Keratinocyte (primary cell): ENCODE measurements around the gene CACNG5. TPM values are rescaled to one million over a fixed set of nuclear protein-coding genes. Genes with fewer than 3 reads are reported as not detected.

Experiments
- DNase-seq: peaks from one replicate; pipeline ENCODE4 v3.0.0-alpha.2; 2011; ENCODE audit warnings: low read depth, missing footprints, low spot score
- FAIRE-seq: peaks from 2 replicates; lab custom pipeline; 2011; peaks lifted over from hg19 to GRCh38; lab: Jason Lieb, UNC
- H2AFZ ChIP-seq: 2 replicates; pipeline ENCODE4 v1.6.0; 2012; ENCODE audit warnings: low read length, control low read depth, inconsistent platforms; ENCODE audit not compliant: control insufficient read depth
- H3K27ac ChIP-seq: 2 replicates; pipeline ENCODE4 v1.5.1; 2011; ENCODE audit warnings: low read length; ENCODE audit not compliant: control insufficient read depth, insufficient read depth
- H3K27me3 ChIP-seq: 3 replicates; pipeline ENCODE4 v1.6.0; 2011; ENCODE audit warnings: low read length; ENCODE audit not compliant: control insufficient read depth, insufficient read depth; ENCODE audit errors: extremely low read depth
- H3K36me3 ChIP-seq, 2 experiments: 2 replicates in 1 of 2; 3 replicates in 1 of 2; pipeline ENCODE4 v1.5.1; 2011; ENCODE audit warnings: low read length in 2 of 2, mild to moderate bottlenecking in 1 of 2; ENCODE audit not compliant: control insufficient read depth in 2 of 2, insufficient read depth in 2 of 2; ENCODE audit errors: extremely low read depth in 1 of 2
- H3K4me1 ChIP-seq: 3 replicates; pipeline ENCODE4 v1.5.1; 2011; ENCODE audit warnings: low read length; ENCODE audit not compliant: control insufficient read depth, insufficient read depth; ENCODE audit errors: extremely low read depth
- H3K4me2 ChIP-seq: 3 replicates; pipeline ENCODE4 v1.6.0; 2011; ENCODE audit warnings: low read depth, low read length; ENCODE audit not compliant: control insufficient read depth, insufficient read depth; ENCODE audit errors: extremely low read depth
- H3K4me3 ChIP-seq, 3 experiments: fragments of 200-600 bp in 1 of 3; sonication (generic) in 1 of 3; 2 replicates in 2 of 3; 3 replicates in 1 of 3; pipeline ENCODE4 v1.5.1; 2011 to 2016; ENCODE audit warnings: low read length in 3 of 3, mild to moderate bottlenecking in 3 of 3, control low read depth in 2 of 3, inconsistent platforms in 1 of 3, low read depth in 1 of 3, mixed read lengths in 1 of 3, mixed run types in 1 of 3, moderate library complexity in 1 of 3; ENCODE audit not compliant: control insufficient read depth in 2 of 3, insufficient read depth in 2 of 3; ENCODE audit errors: extremely low read depth in 1 of 3
- H3K79me2 ChIP-seq: 2 replicates; pipeline ENCODE4 v1.6.0; 2012; ENCODE audit warnings: low read length; ENCODE audit not compliant: control insufficient read depth, insufficient read depth
- H3K9ac ChIP-seq: 3 replicates; pipeline ENCODE4 v1.6.0; 2011; ENCODE audit warnings: low read length; ENCODE audit not compliant: control insufficient read depth, insufficient read depth; ENCODE audit errors: extremely low read depth
- H3K9me1 ChIP-seq: 3 replicates; pipeline ENCODE4 v1.6.0; 2011; ENCODE audit warnings: low read length; ENCODE audit not compliant: control insufficient read depth, insufficient read depth; ENCODE audit errors: extremely low read depth
- H3K9me3 ChIP-seq: 2 replicates; pipeline ENCODE4 v1.5.1; 2012; ENCODE audit warnings: low read depth, low read length; ENCODE audit not compliant: control insufficient read depth
- H4K20me1 ChIP-seq: 3 replicates; pipeline ENCODE4 v1.6.0; 2011; ENCODE audit warnings: low read length; ENCODE audit not compliant: control insufficient read depth, insufficient read depth; ENCODE audit errors: extremely low read depth
- CTCF ChIP-seq, 3 experiments: IDR thresholded peaks in 1 of 3; conservative IDR thresholded peaks in 1 of 3; optimal IDR thresholded peaks in 1 of 3; 2 replicates in 2 of 3; 3 replicates in 1 of 3; pipeline versions ENCODE3 to v1.5.1; 2011; ENCODE audit warnings: low read length in 3 of 3, mild to moderate bottlenecking in 3 of 3, moderate library complexity in 2 of 3, control low read depth in 1 of 3, inconsistent platforms in 1 of 3; ENCODE audit not compliant: insufficient read depth in 2 of 3; ENCODE audit errors: extremely low read depth in 1 of 3
- EZH2 ChIP-seq: IDR thresholded peaks from one replicate; pipeline ENCODE4 v1.6.1; 2012; ENCODE audit warnings: inconsistent platforms, mild to moderate bottlenecking, low read length, moderate library complexity
- dilution Hi-C: fragments of 300-500 bp; cut with MboI; formaldehyde crosslinking; loops from one replicate; pipeline ENCODE4 v1.7.0; 2020; ENCODE audit warnings: low sequenced_read_pairs; ENCODE audit not compliant: extremely low pct_ligation_motif_present
- polyA plus RNA-seq, 5 experiments: library from polyadenylated mRNA; depleted of rRNA in 3 of 5; stranded (reverse) in 3 of 5; stranded (forward) in 1 of 5; unstranded in 1 of 5; fragments of >200 nt; gene quantifications; 1 replicate in 1 of 5; 2 replicates in 3 of 5; 3 replicates in 1 of 5; pipeline versions ENCODE4 v1.2.1 to v1.2.3, GENCODE V29; 2011 to 2012; ENCODE audit warnings: missing spikeins in 2 of 5, low read depth in 1 of 5, low replicate concordance in 1 of 5

CACNG5 gene
- polyA plus RNA-seq, 1 donor (not counting 4 experiments of a cell fraction or from before 2014, with no cell fraction given), result not detected

GRCh38 chr17:66929591-66929990 lies 94.7 kb downstream of the CACNG5 start:
- FAIRE-seq, result no peak
- dilution Hi-C loops, result no loop called here
- Histone ChIP-seq H3K9me1 (no peaks in the 10 kb centered on the region), H3K36me3 (no peaks in the 10 kb centered on the region), H3K27ac (no peak overlapping the region), H3K79me2 (no peaks in the 10 kb centered on the region), H3K4me3 (no peak overlapping the region), H3K4me1 (no peaks in the 10 kb centered on the region), H4K20me1 (no peaks in the 10 kb centered on the region), H3K27me3 (no peaks in the 10 kb centered on the region), H3K4me2 (no peak overlapping the region), H3K9me3 (no peaks in the 10 kb centered on the region), H3K9ac (no peak overlapping the region), H2AFZ (no peak overlapping the region)
- TF ChIP-seq CTCF (optimal IDR thresholded peaks at IDR 0.05 in 1 of 3, IDR thresholded peaks at IDR 0.05 in 1 of 3, conservative IDR thresholded peaks at IDR 0.05 in 1 of 3; ENCODE audit: extremely low read depth in 1 of 3, insufficient read depth in 2 of 3, low read length in 3 of 3) (no peak), EZH2 (no peak)
- no peak for DNase-seq

- dilution Hi-C loops, result no loop called here
- Histone ChIP-seq H3K27ac (no peak overlapping the region), H3K9me1 (no peaks in the 10 kb centered on the region), H3K36me3 (no peaks in the 10 kb centered on the region), H3K4me1 (no peaks in the 10 kb centered on the region), H3K9ac (no peak overlapping the region), H3K27me3 (no peaks in the 10 kb centered on the region), H3K79me2 (no peaks in the 10 kb centered on the region), H3K4me3 (no peak overlapping the region), H3K4me2 (no peak overlapping the region), H4K20me1 (no peaks in the 10 kb centered on the region), H3K9me3 (no peaks in the 10 kb centered on the region), H2AFZ (no peak overlapping the region)
- TF ChIP-seq CTCF (optimal IDR thresholded peaks at IDR 0.05 in 1 of 3, IDR thresholded peaks at IDR 0.05 in 1 of 3, conservative IDR thresholded peaks at IDR 0.05 in 1 of 3; ENCODE audit: extremely low read depth in 1 of 3, insufficient read depth in 2 of 3, low read length in 3 of 3) (no peak), EZH2 (no peak)
- DNase-seq (no peak), FAIRE-seq (no peak)
Measured at GRCh38 chr17:66930933-66931332, 96.0 kb downstream of the CACNG5 start.
